A673 (cell line): ENCODE measurements around the gene FITM1.

Experiments
- CTCF ChIP-seq: fragments of 300-800, 200-600 bp; sonication (generic); conservative IDR thresholded peaks from 2 replicates; pipeline ENCODE4 v1.5.1; 2017; ENCODE audit warnings: low read depth, mild to moderate bottlenecking, antibody characterized with exemption, low read length, moderate library complexity, mixed read lengths
- EZH2 ChIP-seq: fragments of 200-600 bp; sonication (generic); IDR thresholded peaks from 2 replicates; pipeline ENCODE4 v1.6.1; 2017; ENCODE audit warnings: borderline replicate concordance, low read depth, mild to moderate bottlenecking, mixed read lengths, antibody characterized with exemption, low read length; ENCODE audit not compliant: poor library complexity, severe bottlenecking

DNA sequence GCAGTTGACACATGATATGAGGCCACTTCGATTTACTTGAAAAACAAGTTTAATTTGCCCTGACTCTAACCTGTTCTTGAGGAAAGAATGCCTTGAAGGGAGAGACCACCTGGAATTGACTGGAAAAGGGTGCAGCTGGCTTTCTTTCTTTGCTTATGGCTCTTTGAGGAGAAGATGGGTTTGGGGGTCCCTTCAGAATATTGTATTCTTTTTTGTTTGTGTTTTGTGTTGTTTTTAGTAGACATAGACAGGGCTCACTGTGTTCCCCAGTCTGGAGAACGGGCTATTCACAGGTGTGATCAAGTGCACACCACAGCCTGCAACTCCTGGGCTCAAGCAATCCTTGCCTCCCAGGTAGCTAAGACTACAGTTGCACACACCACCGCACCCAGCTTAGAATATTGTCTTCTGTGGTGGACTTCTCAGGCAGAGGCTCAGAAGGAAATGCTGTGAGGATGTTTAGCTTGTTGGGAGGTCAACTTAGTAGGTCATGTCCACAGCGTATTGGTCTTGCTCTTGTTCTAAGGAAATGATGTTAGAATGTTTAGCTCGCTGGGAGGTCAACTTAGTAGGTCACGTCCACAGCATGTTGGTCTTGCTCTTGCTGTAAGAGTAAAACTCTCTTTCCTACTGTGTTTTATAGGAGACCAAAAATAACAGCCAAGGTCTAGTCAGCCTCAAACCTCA lies 14.2 kb upstream of the FITM1 start:
- TF ChIP-seq EZH2 = no peak
- TF ChIP-seq CTCF = no peak
